GM23338 (cell line): ENCODE results near the gene DSG1. TPM values are rescaled to one million over a fixed set of nuclear protein-coding genes. Genes with fewer than 3 reads are reported as not detected.

Source experiments
- ATAC-seq: fragments of 200-7000 bp; cut with Tn5 transposase; 3 replicates; pipeline ENCODE4 v1.9.1; 2020
- DNase-seq: peaks from one replicate; pipeline ENCODE4 v3.0.0-alpha.2; 2015; ENCODE audit warnings: low spot score
- H2AFZ ChIP-seq: fragments of 200-600 bp; sonication (generic); 2 replicates; pipeline ENCODE4 v1.8.0; 2016; ENCODE audit warnings: antibody characterized with exemption, mild to moderate bottlenecking, moderate library complexity
- H3F3A ChIP-seq: fragments of 200-600 bp; sonication (generic); replicated peaks from 2 replicates; pipeline ENCODE4 v1.8.0; 2017; ENCODE audit warnings: antibody characterized with exemption, mixed run types, low read depth
- H3K27ac ChIP-seq: fragments of 200-600 bp; sonication (generic); 2 replicates; pipeline ENCODE4 v1.6.1; 2016; ENCODE audit warnings: low read depth
- H3K27me3 ChIP-seq: fragments of 200-600 bp; sonication (generic); 2 replicates; pipeline ENCODE4 v1.8.0; 2016; ENCODE audit warnings: mild to moderate bottlenecking, mixed run types, moderate library complexity; ENCODE audit not compliant: insufficient read depth
- H3K36me3 ChIP-seq: fragments of 200-600 bp; sonication (generic); 2 replicates; pipeline ENCODE4 v1.8.0; 2016; ENCODE audit warnings: mild to moderate bottlenecking; ENCODE audit not compliant: insufficient read depth
- H3K4me1 ChIP-seq: fragments of 200-600 bp; sonication (generic); 2 replicates; pipeline ENCODE4 v1.8.0; 2016; ENCODE audit warnings: mild to moderate bottlenecking, moderate library complexity; ENCODE audit not compliant: insufficient read depth
- H3K4me2 ChIP-seq: fragments of 200-600 bp; sonication (generic); 2 replicates; pipeline ENCODE4 v1.7.1; 2017; ENCODE audit warnings: mixed run types
- H3K4me3 ChIP-seq: fragments of 200-600 bp; sonication (generic); 2 replicates; pipeline ENCODE4 v1.6.1; 2016; ENCODE audit warnings: mixed run types
- H3K79me2 ChIP-seq: fragments of 200-600 bp; sonication (generic); replicated peaks from 2 replicates; pipeline ENCODE4 v1.8.0; 2017; ENCODE audit warnings: mild to moderate bottlenecking; ENCODE audit not compliant: insufficient read depth
- H3K9me2 ChIP-seq: fragments of 200-600 bp; sonication (generic); 2 replicates; pipeline ENCODE4 v1.8.0; 2017; ENCODE audit not compliant: insufficient read depth
- H4K20me1 ChIP-seq: fragments of 200-600 bp; sonication (generic); replicated peaks from 2 replicates; pipeline ENCODE4 v1.8.0; 2017; ENCODE audit warnings: mild to moderate bottlenecking; ENCODE audit not compliant: insufficient read depth
- H3K27ac Mint-ChIP-seq: 2 replicates; pipeline ENCODE4 v1.8.0; 2020; ENCODE audit warnings: inconsistent platforms, mild to moderate bottlenecking, moderate library complexity, mixed read lengths
- H3K27me3 Mint-ChIP-seq: 3 replicates; pipeline ENCODE4 v1.8.0; 2022; ENCODE audit warnings: low read depth, mild to moderate bottlenecking, moderate library complexity, mixed read lengths, inconsistent platforms; ENCODE audit not compliant: insufficient read depth, poor library complexity
- H3K36me3 Mint-ChIP-seq: 3 replicates; pipeline ENCODE4 v1.8.0; 2021; ENCODE audit warnings: low read depth, mild to moderate bottlenecking, inconsistent platforms, moderate library complexity, mixed read lengths
- H3K4me1 Mint-ChIP-seq: 3 replicates; pipeline ENCODE4 v1.8.0; 2020; ENCODE audit warnings: mild to moderate bottlenecking, inconsistent platforms, mixed read lengths
- H3K4me3 Mint-ChIP-seq: 3 replicates; pipeline ENCODE4 v1.8.0; 2021; ENCODE audit warnings: moderate library complexity, mild to moderate bottlenecking, inconsistent platforms, mixed read lengths
- H3K9me3 Mint-ChIP-seq: 3 replicates; pipeline ENCODE4 v1.8.0; 2020; ENCODE audit warnings: moderate library complexity, mild to moderate bottlenecking, inconsistent platforms, mixed read lengths
- STAT1 ChIP-seq: IDR thresholded peaks from one replicate; pipeline ENCODE4 v1.6.1; 2016; ENCODE audit warnings: antibody characterized with exemption; ENCODE audit not compliant: unreplicated experiment
- polyA plus RNA-seq: library from polyadenylated mRNA; unstranded; fragments of >200 nt; fragmentation: Nextera tagmentation; extraction: Ambion mirVana; gene quantifications from 2 replicates; pipeline ENCODE4 v1.2.1, GENCODE V29; 2016
- small RNA-seq: library from RNA; depleted of rRNA; stranded (forward); fragments of <200 nt; gene quantifications from one replicate; pipeline ENCODE3, GENCODE V24; 2014; ENCODE audit warnings: low replicate concordance
- total RNA-seq: library from RNA; depleted of rRNA; stranded (reverse); fragments of >200 nt; shearing (Covaris generic); gene quantifications from 2 replicates; pipeline ENCODE4 v1.2.3, GENCODE V29; 2014; rRNA removed
- TF ChIP-seq, protein P1 (sequence below), 2 experiments: fragments of 200-600 bp in 1 of 2; sonication (generic) in 1 of 2; conservative IDR thresholded peaks; 2 replicates each; pipeline versions ENCODE4 v1.5.1 to v1.6.1; 2016 to 2017; ENCODE audit warnings: antibody characterized with exemption in 2 of 2, low read depth in 2 of 2, mild to moderate bottlenecking in 2 of 2, moderate library complexity in 1 of 2

DSG1 gene
- total and polyA plus RNA-seq, 2 experiments from 2014 or later: not detected

DNA sequence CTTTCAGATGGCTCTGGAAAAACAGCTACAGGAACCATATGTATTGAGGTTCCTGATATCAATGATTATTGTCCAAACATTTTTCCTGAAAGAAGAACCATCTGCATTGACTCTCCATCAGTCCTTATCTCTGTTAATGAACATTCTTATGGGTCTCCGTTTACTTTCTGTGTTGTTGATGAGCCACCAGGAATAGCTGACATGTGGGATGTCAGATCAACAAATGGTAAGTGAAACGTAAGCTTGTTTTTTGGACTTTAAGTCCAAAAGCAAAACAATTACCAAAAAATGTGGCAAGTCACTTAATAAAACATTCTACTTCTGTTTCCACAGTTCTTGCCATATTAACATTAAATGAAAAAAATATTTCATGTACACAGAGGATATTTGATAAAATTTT, 85.4 kb downstream of the DSG1 start:
- TF ChIP-seq, protein P1, sequence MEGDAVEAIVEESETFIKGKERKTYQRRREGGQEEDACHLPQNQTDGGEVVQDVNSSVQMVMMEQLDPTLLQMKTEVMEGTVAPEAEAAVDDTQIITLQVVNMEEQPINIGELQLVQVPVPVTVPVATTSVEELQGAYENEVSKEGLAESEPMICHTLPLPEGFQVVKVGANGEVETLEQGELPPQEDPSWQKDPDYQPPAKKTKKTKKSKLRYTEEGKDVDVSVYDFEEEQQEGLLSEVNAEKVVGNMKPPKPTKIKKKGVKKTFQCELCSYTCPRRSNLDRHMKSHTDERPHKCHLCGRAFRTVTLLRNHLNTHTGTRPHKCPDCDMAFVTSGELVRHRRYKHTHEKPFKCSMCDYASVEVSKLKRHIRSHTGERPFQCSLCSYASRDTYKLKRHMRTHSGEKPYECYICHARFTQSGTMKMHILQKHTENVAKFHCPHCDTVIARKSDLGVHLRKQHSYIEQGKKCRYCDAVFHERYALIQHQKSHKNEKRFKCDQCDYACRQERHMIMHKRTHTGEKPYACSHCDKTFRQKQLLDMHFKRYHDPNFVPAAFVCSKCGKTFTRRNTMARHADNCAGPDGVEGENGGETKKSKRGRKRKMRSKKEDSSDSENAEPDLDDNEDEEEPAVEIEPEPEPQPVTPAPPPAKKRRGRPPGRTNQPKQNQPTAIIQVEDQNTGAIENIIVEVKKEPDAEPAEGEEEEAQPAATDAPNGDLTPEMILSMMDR (conservative IDR thresholded peaks at IDR 0.05; ENCODE audit: low read depth in 2 of 2): no peak
- no peak for TF ChIP-seq STAT1
- Histone ChIP-seq H3K4me3 (no peak overlapping the region), H3K27ac (no peak overlapping the region), H2AFZ (peak overlapping the region; percentile 48; the same call in 1 of the 2 replicates), H3K4me2 (no peak overlapping the region), H3K9me2 (no peaks in the 10 kb centered on the region), H3K27me3 (no peaks in the 10 kb centered on the region), H4K20me1 (no peaks in the 10 kb centered on the region), H3K79me2 (no peaks in the 10 kb centered on the region), H3K4me1 (no peaks in the 10 kb centered on the region), H3K36me3 (no peaks in the 10 kb centered on the region), H3F3A (no peaks in the 10 kb centered on the region)
- Mint-ChIP-seq H3K27me3 (no peaks in the 10 kb centered on the region), H3K4me3 (no peak overlapping the region), H3K4me1 (no peaks in the 10 kb centered on the region), H3K27ac (no peak overlapping the region), H3K36me3 (no peaks in the 10 kb centered on the region), H3K9me3 (no peaks in the 10 kb centered on the region)
- ATAC-seq: no peak
- no peak for DNase-seq

Small RNAs within 50 kb of the gene (small RNA-seq; reads per million reads assigned to genes)
- not detected for gene RF00019
- gene RNU6-167P: not detected

Other genes with a start within 250 kb of the DSG1 start
- 20.4 and 23.6 TPM in 2 replicates for gene DSC2, start 215.7 kb upstream of the DSG1 start, total RNA-seq
- gene DSC2, start 215.7 kb upstream of the DSG1 start, polyA plus RNA-seq: 7.9 and 10.5 TPM in 2 replicates
- not detected in 2 replicates for gene DSC1, start 155.3 kb upstream of the DSG1 start, total RNA-seq
- gene DSC1, start 155.3 kb upstream of the DSG1 start, polyA plus RNA-seq: not detected in 2 replicates
- gene DSG4, start 58.6 kb downstream of the DSG1 start, total RNA-seq: not detected in 2 replicates
- gene DSG4, start 58.6 kb downstream of the DSG1 start, polyA plus RNA-seq: not detected in 2 replicates
- gene DSG3, start 129.6 kb downstream of the DSG1 start, total RNA-seq: 0.24 TPM in 1 of 2 replicates, not detected in the other
- 0.05 and 0.07 TPM in 2 replicates for gene DSG3, start 129.6 kb downstream of the DSG1 start, polyA plus RNA-seq
- 144 and 147 TPM in 2 replicates for gene DSG2, start 180.0 kb downstream of the DSG1 start, total RNA-seq
- 41.2 and 44.7 TPM in 2 replicates for gene DSG2, start 180.0 kb downstream of the DSG1 start, polyA plus RNA-seq